Measurements from ENCODE around the gene GPR183.
"Not testable (repeated sequence)": the region's sequence is repeated elsewhere in the genome, so short reads cannot be mapped to it uniquely, and the experiment has no call there.

Gene GPR183

DNA sequence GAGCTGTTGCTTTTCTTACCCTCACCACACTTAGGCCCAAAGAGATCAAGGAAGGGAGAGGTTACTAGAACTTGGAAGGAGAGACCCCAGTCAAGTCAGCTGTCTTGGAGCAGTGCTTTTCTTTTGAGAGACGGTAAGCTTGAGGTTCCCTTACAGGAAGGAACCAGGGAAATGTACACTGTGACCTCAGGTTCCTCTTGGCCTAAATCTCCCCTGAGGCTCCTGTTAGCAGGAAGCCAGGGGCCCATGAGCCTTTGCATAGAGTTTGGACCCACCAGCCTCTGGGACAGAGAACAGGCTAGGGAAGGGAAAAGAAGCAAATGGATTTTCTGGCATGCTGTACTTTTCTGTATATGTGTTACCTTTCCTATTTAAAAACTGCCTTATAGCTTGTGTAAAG lies 43.1 kb downstream of the GPR183 start:
- no peak for DNase-seq
- in situ Hi-C loops (cut with HindIII; ENCODE audit: low pct_ligation_motif_present, low pct_unique_long_range_greater_than_20kb, low sequenced_read_pairs): no loop called here

DNA sequence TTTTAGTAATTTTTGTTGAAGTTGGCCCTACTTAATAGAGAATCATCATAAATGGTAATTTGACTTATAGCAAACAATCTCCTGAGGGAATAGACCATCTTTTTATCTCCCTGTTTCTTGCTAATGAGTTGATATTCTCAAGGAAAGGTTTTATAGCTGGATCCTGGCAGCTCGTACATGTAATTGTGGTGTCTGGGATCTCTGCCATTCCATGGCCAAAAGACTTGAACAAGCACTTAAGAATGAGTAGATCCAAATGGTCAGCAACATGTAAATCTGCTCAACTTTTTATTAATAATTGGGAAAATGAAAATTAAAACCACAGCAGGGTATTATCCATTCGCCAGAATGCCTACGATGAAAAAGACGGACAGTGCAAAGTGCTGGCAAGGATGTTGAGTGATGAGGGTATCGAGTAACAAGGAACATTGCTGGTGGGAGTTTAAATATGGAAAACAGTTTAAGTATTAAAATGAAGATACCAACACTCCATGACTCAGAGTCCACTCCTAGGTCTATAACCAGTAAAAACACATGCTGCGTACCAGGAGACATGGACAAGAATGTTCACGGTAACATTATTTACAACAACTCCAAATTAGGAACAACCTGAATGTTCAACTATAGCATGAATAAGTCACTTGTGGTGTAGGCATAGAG lies 43.9 kb downstream of the GPR183 start:
- in situ Hi-C loops (cut with HindIII; ENCODE audit: low pct_ligation_motif_present, low pct_unique_long_range_greater_than_20kb, low sequenced_read_pairs): no loop called here
- no peak for DNase-seq

DNA sequence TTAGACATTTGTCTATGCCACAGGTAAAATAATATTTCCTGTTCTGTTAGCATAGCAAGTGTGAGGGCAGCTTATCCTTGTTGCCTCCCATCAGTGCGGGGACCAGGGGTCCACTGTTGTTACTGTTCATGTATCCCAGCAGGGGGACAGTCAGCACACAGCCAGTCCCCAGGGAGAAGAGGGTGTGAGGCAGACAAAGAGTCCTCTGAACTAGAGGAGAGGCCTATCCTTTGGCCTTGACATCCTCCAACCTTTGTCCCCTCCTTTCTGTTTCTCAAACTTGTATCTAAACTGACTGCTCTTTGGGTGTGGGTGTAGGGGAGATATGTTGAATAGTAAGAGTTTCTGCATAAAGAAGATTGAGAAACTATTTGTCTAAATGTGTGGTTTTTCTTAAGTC lies 46.1 kb downstream of the GPR183 start:
- in situ Hi-C loops (cut with HindIII; ENCODE audit: low pct_ligation_motif_present, low pct_unique_long_range_greater_than_20kb, low sequenced_read_pairs): no loop called here
- no peak for DNase-seq

DNA sequence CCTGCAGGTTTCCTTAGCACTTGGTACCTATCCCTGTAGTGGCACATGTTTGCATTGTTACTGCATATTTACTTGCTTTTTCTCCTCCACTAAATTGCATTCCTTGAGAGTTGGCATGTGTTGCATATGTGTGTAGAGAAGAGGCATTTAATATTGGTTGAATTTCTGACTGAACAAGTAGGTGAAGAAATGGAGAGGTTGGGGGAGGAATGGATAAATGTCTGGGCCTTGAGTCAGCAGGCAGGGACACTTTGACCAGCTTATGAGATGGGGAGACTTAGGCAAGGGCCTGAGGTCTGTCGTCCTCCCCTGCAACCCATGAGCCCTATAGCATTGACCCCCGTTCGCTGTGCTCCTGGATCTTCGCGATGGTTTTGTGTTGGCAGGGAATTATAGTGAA lies 47.0 kb downstream of the GPR183 start:
- in situ Hi-C loops (cut with HindIII; ENCODE audit: low pct_ligation_motif_present, low pct_unique_long_range_greater_than_20kb, low sequenced_read_pairs): no loop called here

DNA sequence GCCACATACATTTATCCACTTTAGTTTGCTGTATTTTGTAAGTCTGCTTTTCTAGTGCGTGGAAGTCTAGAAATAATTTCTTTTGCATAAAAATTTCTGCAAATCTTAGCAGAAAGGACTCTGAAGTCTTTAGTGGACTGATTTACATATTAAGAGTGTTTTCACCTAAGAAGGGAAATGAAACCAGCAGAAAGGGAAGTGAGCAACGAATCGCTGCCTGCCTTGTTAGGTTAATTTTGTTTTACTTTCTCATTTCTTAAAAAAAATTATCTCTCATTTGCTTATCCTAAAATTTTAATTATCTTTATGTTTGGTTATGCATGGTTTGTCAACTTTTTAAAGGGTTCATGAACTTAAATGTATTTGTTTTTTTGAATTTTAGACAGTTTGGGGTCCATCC lies 48.3 kb downstream of the GPR183 start:
- in situ Hi-C loops (cut with HindIII; ENCODE audit: low pct_ligation_motif_present, low pct_unique_long_range_greater_than_20kb, low sequenced_read_pairs): no loop called here
- no peak for DNase-seq

More for the DNA sequence above, 47.0 kb downstream of the GPR183 start:
- DNase-seq: no peak

DNA sequence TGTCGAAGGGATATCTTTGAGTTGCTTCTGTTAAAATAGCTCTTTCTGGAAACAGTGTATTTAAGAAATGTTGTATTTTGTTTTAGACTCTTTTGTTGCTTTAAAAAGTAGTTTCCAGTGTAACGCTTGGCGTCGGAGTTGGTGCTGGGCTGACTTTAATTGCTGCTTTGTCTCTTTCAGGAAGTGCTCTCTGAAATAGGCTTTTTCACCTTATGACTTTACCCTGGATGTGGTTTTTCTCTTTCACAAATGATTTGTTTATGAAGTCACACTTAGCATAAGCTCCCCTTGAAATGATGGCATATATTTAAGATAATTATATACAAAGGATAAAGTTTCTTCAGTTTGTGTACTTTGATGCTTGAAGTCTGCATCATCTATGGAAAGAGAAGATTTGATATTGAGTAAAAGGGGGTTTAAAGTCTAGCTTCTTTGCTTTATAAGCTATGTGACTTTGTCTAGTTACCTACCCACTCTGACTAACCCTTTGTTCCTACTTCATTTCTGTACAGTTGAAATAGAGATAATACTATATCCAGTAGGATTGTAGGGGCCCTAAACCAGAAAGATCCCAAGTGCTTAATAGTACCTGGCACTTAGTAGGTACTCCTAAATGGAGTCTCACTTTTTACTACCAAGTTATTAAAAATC lies 48.9 kb downstream of the GPR183 start, which contains the start of gene GPR18:
Gene GPR18 (minus strand): TSS at position 170 of the 651 bp plus-strand sequence. CDS start 2,507 bp downstream, outside the sequence.
- in situ Hi-C loops (cut with HindIII; ENCODE audit: low pct_ligation_motif_present, low pct_unique_long_range_greater_than_20kb, low sequenced_read_pairs): no loop called here
- DNase-seq: no peak

DNA sequence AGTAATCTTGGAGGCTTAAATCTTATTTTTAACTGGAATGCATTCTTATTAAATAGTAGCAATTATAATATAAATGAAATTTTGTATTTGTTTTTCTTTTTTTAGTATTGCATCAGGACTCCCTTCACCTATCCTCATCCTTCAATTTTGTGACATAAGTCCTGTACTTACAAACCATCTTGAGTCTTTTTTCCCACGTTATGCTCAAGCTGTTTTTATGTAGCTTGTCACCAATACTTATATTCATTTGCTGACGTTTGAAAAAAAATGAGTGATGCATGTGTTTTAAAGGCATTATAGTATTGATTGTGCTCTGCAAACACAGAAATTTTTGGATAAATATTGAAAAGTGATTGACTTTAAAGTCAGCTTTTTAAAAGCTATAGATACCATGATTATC lies 49.9 kb downstream of the GPR183 start:
- in situ Hi-C loops (cut with HindIII; ENCODE audit: low pct_ligation_motif_present, low pct_unique_long_range_greater_than_20kb, low sequenced_read_pairs): no loop called here

DNA sequence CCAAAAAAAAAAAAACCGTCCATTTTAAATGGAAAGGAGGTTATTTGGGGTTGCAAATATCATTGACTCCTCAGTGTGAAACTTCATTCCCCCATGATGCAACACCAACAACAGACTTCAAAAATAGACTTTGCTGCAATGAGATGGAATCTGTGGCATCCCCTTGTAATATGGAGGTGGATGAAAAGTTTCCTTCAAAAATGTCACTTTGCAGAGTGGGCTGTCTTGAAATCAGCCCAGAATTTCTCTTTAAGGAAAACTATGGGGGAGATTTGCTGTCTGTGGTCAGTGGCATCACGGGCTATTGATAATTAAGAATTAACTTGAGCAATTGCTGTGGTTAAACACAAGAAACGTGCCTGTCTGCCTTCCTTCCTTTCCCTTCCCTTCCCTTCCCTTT lies 50.5 kb downstream of the GPR183 start:
- in situ Hi-C loops (cut with HindIII; ENCODE audit: low pct_ligation_motif_present, low pct_unique_long_range_greater_than_20kb, low sequenced_read_pairs): no loop called here

More for the DNA sequence above, 49.9 kb downstream of the GPR183 start:
- no peak for DNase-seq

DNA sequence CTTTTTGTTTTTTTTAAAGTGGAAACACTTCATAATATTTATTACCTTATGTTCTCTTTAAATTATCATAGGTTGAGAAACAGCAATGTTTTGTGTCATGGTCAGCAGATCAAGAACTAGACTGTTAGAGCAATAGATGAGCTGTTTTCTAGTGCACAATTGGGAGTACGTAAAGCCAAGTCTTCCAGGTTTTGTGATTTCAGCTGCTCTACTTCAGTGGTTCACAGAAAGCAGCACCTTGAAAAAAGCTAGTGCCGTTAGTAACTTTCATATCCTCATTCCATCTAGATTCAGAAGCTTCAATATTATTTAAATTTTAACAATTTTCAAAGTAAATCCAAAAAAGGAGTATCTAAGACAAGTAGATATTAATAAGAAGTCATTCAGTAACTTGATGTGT lies 50.9 kb downstream of the GPR183 start:
- no peak for DNase-seq
- in situ Hi-C loops (cut with HindIII; ENCODE audit: low pct_ligation_motif_present, low pct_unique_long_range_greater_than_20kb, low sequenced_read_pairs): no loop called here

More for the DNA sequence above, 50.5 kb downstream of the GPR183 start:
- DNase-seq: no peak

DNA sequence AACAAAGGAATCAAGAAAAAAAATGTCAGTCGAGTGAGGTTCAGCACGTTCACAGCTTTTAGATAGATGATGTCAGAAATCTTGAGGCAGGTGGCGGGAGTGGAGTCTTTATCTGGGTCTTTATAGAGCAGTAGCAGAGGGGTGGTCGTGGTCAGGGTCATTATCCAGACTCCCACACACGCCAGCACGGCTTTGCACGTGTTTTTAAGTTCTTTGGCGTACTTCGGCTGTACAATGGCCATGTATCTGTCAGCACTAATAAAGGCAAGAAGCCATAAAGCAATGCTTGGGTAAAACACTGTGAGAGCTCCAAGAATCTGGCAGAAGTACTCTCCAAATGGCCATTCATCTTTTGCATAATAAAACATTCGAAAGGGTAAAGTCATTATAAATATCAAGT lies 51.9 kb downstream of the GPR183 start:
- no peak for DNase-seq
- in situ Hi-C loops (cut with HindIII; ENCODE audit: low pct_ligation_motif_present, low pct_unique_long_range_greater_than_20kb, low sequenced_read_pairs): no loop called here

DNA sequence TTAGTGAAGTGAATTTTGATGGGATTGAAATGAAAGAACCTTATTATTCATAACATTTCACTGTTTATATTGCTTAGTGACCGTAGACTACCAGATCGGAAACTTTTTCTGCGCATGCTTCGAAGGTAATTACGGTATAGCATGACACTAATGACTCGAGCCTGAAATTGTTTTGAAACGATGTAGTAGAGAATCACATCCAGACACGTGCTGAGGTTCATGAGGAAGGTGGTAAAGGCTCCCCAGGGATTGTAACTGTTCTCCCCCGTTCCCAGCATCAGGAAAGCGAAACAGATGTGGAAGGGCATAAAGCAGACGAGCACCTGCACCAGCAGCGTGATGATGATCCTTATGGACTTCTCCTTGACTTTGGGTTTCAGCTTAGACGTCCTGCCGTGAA lies 52.4 kb downstream of the GPR183 start:
- in situ Hi-C loops (cut with HindIII; ENCODE audit: low pct_ligation_motif_present, low pct_unique_long_range_greater_than_20kb, low sequenced_read_pairs): no loop called here

DNA sequence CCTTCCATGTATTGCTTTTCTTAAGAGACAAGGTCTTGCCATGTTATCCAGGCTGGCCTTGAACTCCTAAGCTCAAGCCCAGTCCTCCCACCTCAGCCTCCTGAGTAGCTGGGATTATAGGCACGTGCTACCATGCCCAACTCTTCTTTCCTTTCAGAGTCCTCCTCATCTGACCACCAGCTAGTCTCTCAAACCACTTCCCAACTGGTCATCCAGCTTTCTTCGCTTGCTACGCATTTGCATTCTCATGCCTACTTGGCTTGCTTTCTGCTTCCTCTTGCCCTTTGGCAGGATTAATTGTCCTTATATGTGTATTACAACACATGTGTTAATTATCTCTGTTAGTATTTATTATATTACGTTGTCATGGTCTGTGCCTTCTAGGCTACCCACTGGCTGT lies 55.3 kb downstream of the GPR183 start:
- DNase-seq: no peak
- in situ Hi-C loops (cut with HindIII; ENCODE audit: low pct_ligation_motif_present, low pct_unique_long_range_greater_than_20kb, low sequenced_read_pairs): no loop called here

More for the DNA sequence above, 52.4 kb downstream of the GPR183 start:
- no peak for DNase-seq

DNA sequence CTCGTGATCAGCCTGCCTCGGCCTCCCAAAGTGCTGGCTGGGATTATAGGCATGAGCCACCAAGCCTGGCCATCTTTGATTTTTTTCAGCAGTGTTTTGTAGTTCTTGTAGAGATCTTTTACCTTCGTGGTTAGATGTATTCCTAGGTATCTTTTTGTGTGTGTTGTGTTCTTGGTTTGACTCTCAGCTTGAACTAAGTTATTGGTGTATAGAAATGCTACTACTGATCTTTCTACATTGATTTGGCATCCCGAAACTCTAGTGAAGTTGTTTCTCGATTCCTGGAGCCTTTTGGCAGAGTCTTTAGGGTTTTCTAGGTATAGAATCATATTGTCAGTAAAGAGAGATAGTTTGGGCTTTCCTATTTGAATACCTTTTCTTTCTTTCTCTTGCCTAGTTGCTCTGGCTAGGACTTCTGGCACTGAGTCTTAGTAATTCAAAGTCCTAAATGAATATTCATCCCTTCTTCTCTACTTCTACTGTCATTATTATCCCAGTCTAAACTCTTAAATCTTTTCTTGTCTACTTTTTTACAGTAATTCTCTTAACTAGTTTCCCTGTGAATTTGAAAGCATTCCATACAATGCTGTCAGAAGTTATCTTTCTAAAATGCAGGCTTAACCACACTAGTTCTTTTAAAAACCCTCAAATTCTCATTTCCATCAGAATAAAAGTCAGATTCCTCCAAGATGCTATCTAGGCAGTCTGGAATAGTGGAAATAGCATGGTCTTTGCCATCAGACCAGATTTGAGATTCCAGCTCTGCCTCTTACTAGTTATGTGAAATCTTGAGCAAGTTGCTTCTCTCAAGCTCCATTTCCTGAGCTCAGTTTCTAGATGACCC lies 56.0 kb downstream of the GPR183 start:
- DNase-seq: no peak
- in situ Hi-C loops (cut with HindIII; ENCODE audit: low pct_ligation_motif_present, low pct_unique_long_range_greater_than_20kb, low sequenced_read_pairs): no loop called here

DNA sequence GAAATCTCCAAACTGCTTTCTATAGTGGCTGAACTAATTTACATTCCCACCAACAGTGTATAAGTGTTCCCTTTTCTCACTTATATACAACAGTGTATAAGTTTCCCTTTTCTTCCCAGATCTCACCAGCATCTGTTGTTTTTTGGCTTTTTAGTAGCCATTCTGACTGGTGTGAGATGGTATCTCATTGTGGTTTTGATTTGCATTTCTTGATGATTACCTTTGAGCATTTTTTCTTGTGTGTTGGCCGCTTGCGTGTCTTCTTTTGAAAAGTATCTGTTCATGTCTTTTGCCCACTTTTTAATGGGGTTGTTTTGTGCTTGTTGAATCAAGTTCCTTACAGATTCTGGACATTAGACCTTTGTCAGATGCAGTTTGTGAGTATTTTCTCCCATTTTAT lies 57.6 kb downstream of the GPR183 start:
- DNase-seq; in situ Hi-C loops (cut with HindIII; ENCODE audit: low pct_ligation_motif_present, low pct_unique_long_range_greater_than_20kb, low sequenced_read_pairs): not testable (repeated sequence)

DNA sequence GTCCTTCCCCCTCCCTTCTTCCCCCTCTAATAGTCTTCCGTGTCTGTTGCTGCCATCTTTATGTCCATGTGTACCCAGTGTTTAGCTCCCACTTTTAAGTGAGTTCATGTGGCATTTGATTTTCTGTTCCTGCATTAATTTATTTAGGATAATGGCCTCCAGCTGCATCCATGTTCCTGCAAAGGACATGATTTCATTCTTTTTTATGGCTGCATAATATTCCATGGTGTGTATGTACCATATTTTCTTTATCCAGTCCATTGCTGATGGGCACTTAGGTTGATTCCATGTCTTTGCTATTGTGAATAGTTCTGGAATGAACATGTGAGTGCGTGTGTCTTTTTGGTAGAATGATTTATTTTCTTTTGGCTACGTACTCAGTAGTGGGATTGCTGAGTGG lies 58.0 kb downstream of the GPR183 start:
- in situ Hi-C loops (cut with HindIII; ENCODE audit: low pct_ligation_motif_present, low pct_unique_long_range_greater_than_20kb, low sequenced_read_pairs); DNase-seq: not testable (repeated sequence)

DNA sequence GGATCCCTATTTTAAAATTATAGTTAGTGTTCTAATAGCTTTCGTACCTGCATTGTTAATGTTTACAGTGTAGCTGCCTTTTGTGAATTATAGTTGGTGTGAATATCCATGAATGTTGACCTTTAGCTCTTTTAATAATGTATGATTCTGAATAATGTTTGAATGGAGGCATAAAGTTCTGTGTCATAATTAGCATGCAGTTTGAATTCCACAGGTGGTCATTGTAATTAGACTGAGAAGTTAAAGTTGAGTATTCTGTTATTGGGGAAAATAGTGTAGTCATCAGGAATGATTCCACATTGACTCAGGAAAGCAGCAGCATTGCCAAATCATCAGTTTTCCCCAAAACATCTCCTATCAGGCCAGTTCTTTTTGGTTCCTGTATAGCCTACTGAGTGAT lies 61.1 kb downstream of the GPR183 start:
- in situ Hi-C loops (cut with HindIII; ENCODE audit: low pct_ligation_motif_present, low pct_unique_long_range_greater_than_20kb, low sequenced_read_pairs): no loop called here

More for the DNA sequence above, 61.1 kb downstream of the GPR183 start:
- DNase-seq: no peak
